Ramos (cell line): ENCODE data around the gene POLD3.

Experiments
- in situ Hi-C: fragments of 300-500 bp; cut with MboI; formaldehyde crosslinking; loops from one replicate; pipeline ENCODE4 v1.14.3; 2022; ENCODE audit warnings: low sequenced_read_pairs; ENCODE audit not compliant: unreplicated experiment

The POLD3 gene

GRCh38 chr11:74592441-74593362 lies at the start of gene POLD3:
TSS of gene POLD3 (plus strand) at chr11:74592582. CDS start at chr11:74592659, 77 bp downstream.
- in situ Hi-C loops: no loop called here

DNA sequence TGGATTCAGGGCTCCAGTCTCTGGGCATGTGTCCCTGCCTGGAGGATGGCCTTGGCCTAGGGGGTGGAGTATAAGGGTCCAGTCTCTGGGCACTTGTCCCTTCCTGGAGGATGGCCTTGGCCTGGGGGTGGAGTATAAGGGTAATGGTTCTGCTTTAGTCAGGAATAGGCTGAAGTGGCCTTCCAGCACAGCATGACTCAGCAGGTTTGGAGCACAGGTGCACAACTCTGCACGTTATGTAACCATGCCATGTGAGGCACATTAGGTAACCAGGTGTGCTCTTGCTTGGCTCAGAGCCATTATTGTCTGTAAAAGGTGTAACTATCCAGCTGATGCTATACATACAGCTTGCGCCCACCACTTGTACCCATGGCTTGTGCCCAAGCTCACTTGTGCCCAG lies 48.4 kb upstream of the POLD3 start:
- in situ Hi-C loops: no loop called here

GRCh38 chr11:74546752-74547151 lies 45.6 kb upstream of the POLD3 start:
- in situ Hi-C loops: no loop called here

DNA sequence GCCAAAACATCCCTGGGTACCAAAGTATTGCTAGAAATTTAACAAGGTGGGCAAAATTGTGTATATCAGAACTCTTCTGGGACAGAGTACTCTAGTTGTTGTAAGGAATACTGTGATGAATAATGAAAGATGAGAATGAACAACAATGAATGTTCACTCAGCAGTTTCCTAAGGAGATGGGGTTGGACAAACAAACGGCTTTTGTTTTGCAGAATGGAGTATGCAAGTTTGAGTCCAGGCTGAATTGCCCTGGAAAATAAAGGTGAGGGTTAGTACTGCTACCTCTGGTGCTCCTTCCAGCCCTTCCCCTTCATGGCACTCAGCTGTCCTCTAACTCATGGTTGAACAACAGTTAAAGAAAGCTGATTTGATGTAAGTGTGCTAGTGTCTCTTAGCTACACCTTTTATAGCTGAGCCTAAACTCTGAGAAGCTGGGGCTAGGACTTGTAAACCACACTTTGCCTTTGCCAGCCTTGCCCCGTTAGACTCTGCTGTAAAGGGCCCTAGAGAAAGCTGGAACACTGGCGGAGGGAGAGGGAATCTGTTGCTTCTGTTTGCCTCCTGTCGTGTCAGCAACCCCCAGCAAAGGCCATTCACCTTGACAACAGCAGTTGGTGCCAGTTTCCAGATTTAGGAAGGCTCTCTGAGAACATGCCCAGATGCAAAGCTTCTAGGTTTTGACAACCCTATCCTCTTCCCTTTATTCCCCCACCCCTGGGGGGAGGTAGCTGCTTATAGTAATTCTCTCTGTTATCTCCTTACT lies 41.2 kb upstream of the POLD3 start:
- in situ Hi-C loops: no loop called here

DNA sequence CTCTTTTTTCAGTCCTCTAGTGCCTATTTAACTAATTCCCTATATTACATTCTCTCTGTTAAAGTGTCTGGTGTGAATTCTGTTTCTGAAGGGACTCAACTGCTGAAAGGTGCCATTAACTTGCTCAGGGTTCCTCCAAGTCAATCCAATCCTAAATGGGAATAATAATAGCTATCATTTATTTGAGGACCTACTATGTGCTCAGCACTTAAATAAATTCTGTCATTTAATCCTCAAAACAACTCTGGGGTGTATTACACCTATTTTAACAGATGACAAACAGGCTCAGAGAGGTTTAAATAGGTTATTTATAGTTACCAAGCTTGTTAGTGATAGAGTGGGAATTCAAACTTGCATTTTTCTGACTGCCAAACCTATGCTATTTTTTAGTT lies 40.6 kb upstream of the POLD3 start:
- in situ Hi-C loops: no loop called here

DNA sequence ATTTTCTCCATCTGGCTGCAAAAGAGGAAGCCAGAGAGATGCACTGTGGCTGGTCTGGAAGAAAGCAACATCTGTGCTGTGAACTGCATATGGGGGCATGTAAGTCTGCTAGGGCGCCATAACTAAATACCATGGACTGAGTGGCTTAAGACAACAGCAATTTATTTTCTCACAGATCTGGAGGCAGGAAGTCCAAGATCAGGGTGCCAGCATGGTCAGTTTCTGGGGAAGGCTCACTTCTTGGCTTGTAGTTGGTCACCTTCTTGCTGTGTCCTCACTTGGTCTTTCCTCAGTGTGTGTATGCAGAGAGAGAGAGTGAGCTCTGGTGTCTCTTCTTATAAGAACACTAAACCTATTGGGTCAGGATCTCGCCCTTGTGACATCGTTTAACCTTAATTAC lies 34.9 kb upstream of the POLD3 start:
- in situ Hi-C loops: no loop called here

- in situ Hi-C loops: no loop called here
Measured at GRCh38 chr11:74559110-74559933, 33.1 kb upstream of the POLD3 start.

GRCh38 chr11:74559934-74560309 lies 32.5 kb upstream of the POLD3 start:
- in situ Hi-C loops: no loop called here

GRCh38 chr11:74566146-74566960 lies 26.0 kb upstream of the POLD3 start:
- in situ Hi-C loops: no loop called here

DNA sequence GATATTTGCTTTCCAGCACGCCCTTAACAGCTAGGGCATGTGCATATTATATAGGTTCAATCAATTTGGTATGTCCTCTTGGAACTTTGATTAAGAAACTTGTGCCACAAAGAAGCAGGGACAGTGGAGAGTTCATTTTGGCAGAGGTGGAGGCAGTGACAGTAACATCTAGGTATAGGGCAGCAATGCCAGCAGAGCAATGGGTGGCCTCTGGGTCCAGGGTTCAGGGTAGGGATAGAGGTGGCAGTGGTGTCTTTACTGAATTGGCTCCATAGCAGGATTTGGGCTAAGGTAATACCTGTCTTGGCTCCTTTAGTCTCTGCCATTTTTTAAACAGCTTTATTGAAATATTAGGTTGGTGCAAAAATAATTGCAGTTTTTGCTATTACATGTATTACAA lies 24.4 kb upstream of the POLD3 start:
- in situ Hi-C loops: no loop called here

- in situ Hi-C loops: loop anchor here (10.0 kb wide), 1 partner anchor 116 kb away; no protein-coding TSS in a partner anchor
Measured at GRCh38 chr11:74570266-74571061, 21.9 kb upstream of the POLD3 start.

- in situ Hi-C loops: loop anchor here (10.0 kb wide), 1 partner anchor 116 kb away; no protein-coding TSS in a partner anchor
Measured at GRCh38 chr11:74571062-74571399, 21.4 kb upstream of the POLD3 start.

DNA sequence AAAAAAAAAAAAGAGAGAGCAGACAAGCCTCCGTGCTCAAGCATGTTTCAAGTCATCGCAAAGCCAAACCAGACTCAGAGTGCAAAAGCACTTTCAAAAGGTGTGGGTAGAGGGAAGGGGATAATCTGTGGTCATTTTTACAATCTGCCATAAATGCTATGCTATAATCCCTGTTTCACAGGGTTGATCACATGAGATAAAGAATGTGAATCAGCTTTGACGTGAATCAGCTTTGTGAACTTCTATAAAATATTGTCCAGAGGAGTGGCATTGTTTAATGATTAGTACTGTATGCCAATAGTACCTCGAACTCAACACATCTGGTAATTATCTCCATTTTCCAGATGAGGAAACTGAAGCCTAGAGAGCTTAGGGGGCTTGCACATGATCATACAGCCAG lies 20.0 kb upstream of the POLD3 start:
- in situ Hi-C loops: loop anchor here (10.0 kb wide), 1 partner anchor 118 kb away; no protein-coding TSS in a partner anchor

GRCh38 chr11:74574563-74574962 lies 17.8 kb upstream of the POLD3 start:
- in situ Hi-C loops: loop anchor here (10.0 kb wide), 1 partner anchor 120 kb away; no protein-coding TSS in a partner anchor

DNA sequence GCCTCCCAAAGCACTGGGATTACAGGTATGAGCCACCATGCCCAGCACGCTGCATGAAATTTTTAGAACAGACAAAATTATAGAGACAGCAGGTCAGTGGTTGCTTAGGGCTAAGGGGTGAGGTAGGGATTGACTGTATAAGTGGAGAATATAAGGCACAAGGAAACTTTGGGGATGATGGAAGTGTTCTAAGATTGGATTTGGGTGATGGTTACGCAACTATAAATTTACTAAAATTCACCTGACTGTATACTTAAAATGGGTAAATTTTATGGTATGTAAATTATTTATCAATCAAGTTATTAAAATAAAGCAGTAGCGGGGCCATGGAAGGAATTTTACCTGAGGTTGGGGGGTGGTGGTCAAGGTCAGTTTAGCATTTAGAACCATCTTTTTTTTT lies 16.4 kb upstream of the POLD3 start:
- in situ Hi-C loops: loop anchor here (10.0 kb wide), 1 partner anchor 121 kb away; no protein-coding TSS in a partner anchor

- in situ Hi-C loops: loop anchor here (10.0 kb wide), 1 partner anchor 122 kb away; no protein-coding TSS in a partner anchor
Measured at GRCh38 chr11:74577181-74577580, 15.2 kb upstream of the POLD3 start.

- in situ Hi-C loops: loop anchor here (10.0 kb wide), 1 partner anchor 123 kb away; no protein-coding TSS in a partner anchor
Measured at GRCh38 chr11:74577624-74578396, 14.6 kb upstream of the POLD3 start.
